K562 (cell line): ENCODE measurements around the gene AKAP13.

Source experiments
- EZH2 ChIP-seq: IDR thresholded peaks from 2 replicates; pipeline ENCODE4 v1.6.1; 2012; ENCODE audit warnings: low read depth, mild to moderate bottlenecking, inconsistent platforms, low read length, borderline replicate concordance
- FOXA3 ChIP-seq, 2 experiments: fragments of 450-650 bp in 1 of 2; sonication (generic) in 1 of 2; formaldehyde crosslinking; IDR thresholded peaks in 1 of 2; conservative IDR thresholded peaks in 1 of 2; 2 replicates each; pipeline versions ENCODE4 v1.4.0 to v1.8.0; 2020 to 2022; ENCODE audit warnings: mild to moderate bottlenecking in 2 of 2, missing genetic modification reagents in 1 of 2
- POLR2A ChIP-seq: fragments of 450-650 bp; conservative IDR thresholded peaks from 2 replicates; pipeline ENCODE4 v1.6.1; 2016
- POU5F1 ChIP-seq: fragments of 150-350 bp; IDR thresholded peaks from 2 replicates; pipeline ENCODE4 v1.6.1; 2014; ENCODE audit warnings: borderline replicate concordance, low read length, low read depth, mild to moderate bottlenecking; ENCODE audit not compliant: partially characterized antibody
- SMARCA5 ChIP-seq: fragments of 450-650 bp; IDR thresholded peaks from 2 replicates; pipeline ENCODE4 v1.6.1; 2016
- SOX6 ChIP-seq: fragments of 450-650 bp; IDR thresholded peaks from 2 replicates; pipeline ENCODE4 v1.6.1; 2014; ENCODE audit warnings: mild to moderate bottlenecking
- TRIM24 ChIP-seq, 2 experiments: fragments of 450-650 bp; IDR thresholded peaks; 2 replicates each; pipeline ENCODE4 v1.6.1; 2016
- TRIM28 ChIP-seq: fragments of 450-650 bp; IDR thresholded peaks from 2 replicates; pipeline ENCODE4 v1.6.1; 2017
- ZC3H11A ChIP-seq: IDR thresholded peaks from 2 replicates; pipeline ENCODE4 v1.6.1; 2012; ENCODE audit warnings: low read depth, low read length, improper control_type of control experiment
- TF ChIP-seq, protein P1 (sequence below): fragments of 250-450 bp; sonication (Bioruptor Pico); IDR thresholded peaks from 2 replicates; pipeline ENCODE4 v1.8.0; 2021; ENCODE audit warnings: moderate library complexity, mild to moderate bottlenecking, inconsistent platforms

DNA sequence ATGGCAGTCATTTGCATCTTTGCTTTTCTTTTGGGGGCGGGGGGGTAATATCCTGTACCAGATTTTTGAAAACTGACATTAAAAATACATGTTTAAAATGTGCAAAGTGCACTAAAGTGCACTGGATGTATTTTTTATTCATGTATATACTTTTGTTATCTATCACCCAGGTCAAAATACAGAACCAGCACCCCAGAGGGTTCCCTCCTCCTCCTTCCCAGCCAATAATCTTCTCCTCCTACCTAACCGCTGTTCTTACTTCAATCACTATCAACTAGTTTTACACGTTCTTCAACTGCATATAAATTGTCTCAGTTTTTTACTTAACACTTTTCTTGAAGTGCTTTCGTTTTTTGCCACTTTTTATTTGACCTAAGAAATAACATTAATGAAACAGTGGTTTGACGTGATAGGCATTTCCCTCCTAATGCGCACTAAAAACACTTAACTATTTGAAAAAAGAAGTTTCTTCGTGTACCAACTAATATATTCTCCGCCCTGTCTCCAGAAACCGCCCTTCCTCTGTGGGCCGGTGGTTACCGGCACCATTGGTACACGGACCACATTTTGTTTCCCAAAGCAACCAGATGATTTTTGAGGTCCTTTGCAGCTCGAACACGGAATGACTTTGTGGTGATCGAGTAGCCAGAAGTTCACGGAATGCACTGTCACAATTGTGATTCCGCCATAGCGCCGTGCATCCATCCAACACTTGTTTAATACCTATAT lies 836 bp upstream of the AKAP13 start:
- TF ChIP-seq TRIM28 = no peak
- no peak for TF ChIP-seq ZC3H11A
- TF ChIP-seq POLR2A = no peak
- no peak for TF ChIP-seq SOX6
- no peak for TF ChIP-seq FOXA3 (CRISPR knock-in tag; conservative IDR thresholded peaks at IDR 0.05 in 1 of 2, IDR thresholded peaks at IDR 0.05 in 1 of 2)
- TF ChIP-seq EZH2 = no peak
- TF ChIP-seq TRIM24 (IDR thresholded peaks at IDR 0.05) = no peak
- TF ChIP-seq POU5F1 = no peak
- TF ChIP-seq SMARCA5 = no peak
- TF ChIP-seq, protein P1, sequence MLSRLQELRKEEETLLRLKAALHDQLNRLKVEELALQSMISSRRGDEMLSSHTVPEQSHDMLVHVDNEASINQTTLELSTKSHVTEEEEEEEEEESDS (CRISPR knock-in tag) = no peak
